Effector CD4-positive, alpha-beta T cell (primary cell): Measurements from ENCODE around the gene TTLL1.
"Not testable (repeated sequence)": the region's sequence is repeated elsewhere in the genome, so short reads cannot be mapped to it uniquely, and the experiment has no call there.

ENCODE experiments used
- DNase-seq: peaks from one replicate; pipeline ENCODE4 v3.0.0-alpha.2; 2020

The TTLL1 gene

DNA sequence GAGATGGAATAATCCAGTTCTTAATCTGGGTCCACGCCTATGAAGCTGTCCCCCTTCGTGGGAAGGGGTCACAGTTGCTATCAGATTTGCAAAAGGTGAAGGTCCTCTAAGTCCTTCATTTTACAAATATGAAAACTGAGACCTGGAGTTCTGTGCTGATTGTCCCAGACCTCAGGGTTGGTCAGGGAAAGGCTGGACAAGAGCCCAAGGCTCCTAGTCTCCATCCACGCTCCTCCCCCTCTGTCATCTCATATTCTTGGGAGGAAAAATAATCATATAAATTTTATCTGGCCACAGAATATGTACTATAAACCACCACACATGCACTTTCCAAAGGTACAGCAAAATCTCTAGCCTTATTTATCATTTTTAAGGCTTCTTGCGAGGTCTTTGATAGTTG, 79.7 kb downstream of the TTLL1 start:
- DNase-seq = no peak

DNA sequence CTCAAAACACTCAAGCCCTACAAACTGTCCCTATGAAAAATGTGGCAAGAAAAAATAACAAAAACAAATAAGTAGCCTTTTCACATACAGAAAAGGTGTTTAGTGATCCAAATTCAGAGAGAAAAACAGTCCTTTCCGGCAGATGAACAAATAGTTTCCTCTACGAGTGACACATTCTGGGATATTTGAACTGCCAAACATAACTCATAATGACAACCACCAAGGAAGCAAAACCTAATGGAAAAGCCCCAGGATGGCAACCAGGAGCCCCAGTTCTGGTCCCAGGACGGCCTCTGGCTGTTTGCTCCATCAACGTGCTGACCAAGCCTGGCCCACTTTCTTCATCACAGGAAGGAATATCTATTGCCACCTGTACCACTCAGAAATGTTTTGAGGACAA, 80.3 kb downstream of the TTLL1 start:
- no peak for DNase-seq

DNA sequence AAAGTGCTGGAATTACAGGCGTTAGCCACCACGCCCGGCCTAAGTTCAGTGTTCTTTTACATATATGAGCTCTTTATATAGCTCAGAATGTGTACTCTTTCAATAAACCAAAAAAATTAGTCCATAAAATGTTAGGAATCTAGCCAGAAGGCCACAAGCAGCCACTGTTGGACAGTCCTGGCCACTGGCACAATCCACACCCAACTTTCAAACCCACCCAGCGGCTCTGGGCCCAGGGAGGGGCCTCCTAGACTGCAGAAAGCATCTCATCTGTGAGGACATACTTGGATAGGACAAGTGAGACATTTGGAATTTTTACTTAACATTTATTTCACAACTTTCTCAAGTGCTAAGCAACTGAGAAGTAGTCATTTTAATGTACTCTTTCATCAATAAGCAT, 80.7 kb downstream of the TTLL1 start:
- DNase-seq = no peak

DNA sequence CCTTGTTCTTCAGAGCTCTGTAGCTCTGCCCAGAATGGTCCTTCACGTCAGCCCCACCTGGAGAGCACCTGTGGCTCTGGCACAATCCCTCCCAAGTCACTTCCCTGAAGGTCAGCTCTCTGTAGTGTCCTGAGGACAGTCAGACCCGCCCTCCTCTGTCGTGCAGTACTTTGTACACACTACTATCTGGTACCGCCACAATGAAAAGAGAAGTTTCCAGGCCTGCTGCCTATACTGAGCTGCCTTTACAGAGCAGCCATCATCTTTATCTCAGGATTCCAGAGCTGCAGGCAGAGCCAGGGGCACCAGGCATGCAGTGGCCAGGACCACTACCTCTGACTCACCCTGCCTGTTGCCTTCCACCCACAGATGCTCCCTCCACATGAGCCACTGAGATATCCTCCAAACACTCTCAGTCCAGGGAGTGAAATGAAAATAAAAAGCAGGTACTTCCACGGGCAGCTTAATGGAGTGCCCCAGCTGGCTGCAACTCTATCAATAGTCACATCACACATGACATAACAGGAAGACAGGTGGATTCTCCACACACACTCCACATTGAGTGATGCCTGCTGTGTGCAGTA, 81.6 kb downstream of the TTLL1 start:
- no peak for DNase-seq

DNA sequence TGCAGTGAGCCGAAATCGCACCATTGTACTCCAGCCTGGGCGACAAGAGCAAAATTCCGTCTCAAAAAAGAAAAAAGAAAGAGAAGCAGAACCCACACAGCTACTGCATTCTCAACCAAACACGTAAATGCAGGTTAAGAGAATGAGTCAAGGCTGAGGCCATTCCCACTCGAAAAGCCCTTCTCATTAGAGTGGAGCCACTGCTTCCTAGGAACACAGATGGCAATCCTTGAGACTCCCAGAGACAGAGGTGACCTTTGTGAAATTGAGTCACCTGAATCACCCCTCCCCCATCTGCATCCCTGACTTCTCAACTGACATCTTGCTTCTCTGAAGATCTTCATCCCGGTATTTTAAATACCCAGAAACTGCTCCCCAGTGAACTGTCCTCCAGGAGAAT, 82.4 kb downstream of the TTLL1 start:
- no peak for DNase-seq

DNA sequence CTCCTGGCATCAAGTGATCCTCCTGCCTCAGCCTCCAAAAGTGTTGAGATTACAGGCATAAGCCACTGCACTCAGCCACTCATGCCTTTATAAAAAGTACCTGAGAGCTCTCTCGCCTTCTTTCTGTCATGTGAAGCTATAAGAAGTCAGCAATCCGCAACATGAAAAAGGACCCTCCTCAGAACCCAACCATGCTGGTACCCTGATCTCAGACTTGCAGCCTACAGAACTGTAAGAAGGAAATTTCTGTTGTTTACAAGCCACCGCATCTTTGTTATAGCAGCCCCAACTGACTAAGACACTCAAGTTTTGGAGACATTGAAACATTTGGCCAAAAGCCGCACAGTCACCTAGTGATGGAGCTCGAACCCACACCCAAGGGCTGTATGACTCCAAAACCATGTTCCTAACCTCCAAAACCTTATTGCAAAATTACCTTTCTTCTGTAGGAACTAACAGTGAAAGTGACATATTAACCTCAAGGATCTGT, 83.1 kb downstream of the TTLL1 start:
- DNase-seq = no peak

DNA sequence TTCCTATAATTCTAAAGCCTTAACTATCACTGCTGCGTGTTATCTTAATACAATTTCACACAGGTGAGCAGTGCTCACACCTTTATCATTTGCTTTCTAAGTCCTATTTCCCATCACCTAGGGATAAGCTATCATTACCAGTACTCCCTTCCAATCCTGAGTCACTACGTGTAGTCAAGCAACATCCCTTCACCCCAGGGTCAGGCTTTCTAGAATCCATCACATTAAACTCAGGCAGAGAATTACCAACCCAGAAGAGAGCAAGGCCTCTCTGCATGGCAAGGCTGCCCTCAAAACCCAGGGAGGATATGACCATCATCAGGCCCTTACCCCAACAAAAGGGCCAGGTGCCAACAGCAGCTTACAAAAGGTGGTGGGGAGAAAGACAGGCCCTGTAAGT, 84.1 kb downstream of the TTLL1 start:
- DNase-seq = no peak

DNA sequence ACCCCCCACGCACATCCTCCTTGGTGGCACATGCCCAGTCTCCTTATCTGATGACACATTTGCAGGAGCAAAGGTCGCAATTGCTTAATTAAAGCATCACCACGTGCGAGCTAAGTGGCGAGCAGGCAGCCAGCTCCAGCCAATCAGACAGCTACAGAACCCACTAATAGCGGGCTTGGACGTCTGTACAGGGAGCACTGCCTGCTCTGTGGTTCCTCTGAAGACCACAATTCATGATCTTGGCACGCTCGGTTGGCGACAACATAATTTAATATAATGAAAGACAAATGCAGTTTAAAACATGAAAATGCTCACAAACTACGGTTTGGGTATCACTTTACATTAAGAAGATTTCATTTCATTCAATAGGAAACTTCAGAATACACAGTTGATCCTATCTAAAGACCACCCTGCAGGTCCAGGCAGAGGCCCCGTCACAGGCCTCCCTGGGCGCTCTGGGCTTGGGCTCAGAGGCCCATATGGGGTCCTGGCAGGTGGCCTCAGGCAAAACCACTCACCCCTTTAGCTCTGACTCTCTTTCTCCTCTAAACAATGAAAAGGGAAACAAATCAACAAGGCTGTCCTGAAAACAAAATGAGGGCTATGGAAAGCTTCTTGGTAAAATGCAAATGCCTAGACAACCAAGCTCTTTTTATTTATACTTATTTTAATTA, 84.7 kb downstream of the TTLL1 start:
- DNase-seq = no peak

DNA sequence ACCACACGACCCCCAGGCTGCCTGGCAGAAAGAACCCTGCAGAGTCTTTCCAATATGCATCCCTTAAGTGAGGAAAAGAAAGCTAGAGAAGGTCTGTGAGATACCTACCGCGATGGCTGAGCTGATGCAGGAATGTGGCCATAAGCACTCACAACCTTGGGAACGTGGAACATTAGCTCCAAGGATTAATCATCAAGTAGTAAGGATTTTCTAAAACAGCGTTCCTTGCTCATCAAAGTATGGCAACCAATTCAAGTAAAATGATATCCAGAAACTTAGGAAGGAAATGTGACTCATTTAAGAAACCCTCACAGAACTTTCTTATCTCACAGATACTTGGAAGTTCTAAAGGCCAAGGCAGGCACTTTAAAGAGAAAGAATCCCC, 87.0 kb downstream of the TTLL1 start:
- DNase-seq = no peak

DNA sequence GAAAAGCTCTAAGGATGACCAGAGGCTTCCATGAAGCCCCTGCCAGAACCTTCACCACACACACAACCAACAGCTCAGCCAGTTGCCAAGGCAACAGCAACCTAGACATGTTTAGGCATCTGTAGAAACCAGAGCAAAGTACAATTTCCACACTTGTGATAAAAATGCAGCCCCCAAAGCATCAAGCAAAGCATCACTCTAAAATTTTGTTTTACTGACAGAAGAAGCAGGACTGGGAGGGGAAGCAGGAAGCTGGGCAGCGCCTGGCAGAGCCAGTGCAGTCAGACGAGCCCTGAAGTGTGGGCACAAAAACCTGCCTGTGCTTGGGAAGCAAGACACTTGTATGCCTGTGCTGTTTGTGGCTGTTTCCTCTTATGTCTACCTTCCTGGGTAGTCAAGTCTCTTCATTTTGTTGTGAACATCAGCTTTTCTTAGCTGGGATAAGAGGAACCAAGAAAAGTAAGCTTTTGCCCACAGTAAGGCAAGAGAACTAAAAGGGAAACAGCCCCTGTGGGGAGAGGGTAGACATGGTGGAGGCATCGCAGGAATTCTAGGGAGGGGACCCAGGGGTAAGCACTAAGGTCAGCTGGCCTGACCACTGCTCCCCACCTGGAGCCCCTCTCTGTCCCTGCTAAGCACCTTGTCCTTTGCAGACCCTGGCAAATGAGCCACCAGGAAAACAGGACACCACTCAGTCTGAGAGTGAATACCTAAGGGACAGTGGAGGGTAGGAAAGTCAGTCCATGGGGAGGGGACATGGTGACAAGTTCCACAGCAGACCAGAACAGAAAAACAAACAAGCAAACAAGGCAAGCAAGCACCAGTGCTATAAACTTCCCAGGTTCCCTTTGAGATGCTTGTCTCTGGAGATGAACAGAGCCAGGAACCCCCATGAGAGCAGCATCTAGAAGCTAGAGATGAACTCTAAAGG, 87.7 kb downstream of the TTLL1 start:
- DNase-seq = no peak

DNA sequence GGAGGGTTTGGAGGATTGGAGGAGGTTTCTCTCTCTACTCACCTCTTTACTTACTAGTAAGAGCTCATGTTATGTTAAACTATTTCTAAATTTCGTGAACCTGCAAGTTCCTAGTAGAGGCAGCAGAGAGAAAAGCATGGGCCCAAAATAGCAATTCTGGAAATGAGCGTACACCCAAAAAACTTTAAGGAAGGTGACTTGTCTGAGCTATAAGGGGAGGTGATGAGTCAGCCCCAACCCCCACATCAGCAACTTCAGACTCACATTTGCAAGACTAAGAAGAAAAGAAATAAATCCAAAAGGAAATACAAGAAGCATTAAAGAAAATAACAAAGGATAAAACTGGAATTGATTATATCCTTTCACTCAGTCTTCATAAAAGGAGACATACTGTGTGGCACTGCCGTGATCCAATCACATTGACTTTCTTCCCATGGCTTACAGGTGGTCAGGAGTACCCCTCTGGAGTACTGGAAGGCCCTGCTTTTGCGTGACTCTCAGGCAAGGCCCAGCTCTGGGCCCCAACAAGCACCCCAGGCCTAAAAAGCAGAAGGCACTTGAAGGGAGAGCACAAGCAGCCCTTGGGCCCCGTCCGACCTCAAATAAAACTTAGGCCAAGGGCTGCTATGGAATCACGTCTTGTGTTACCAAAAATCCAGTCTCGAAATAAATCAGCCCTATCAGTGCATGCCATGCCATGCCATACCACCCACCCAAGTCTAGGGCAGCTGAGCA, 88.6 kb downstream of the TTLL1 start:
- no peak for DNase-seq

DNA sequence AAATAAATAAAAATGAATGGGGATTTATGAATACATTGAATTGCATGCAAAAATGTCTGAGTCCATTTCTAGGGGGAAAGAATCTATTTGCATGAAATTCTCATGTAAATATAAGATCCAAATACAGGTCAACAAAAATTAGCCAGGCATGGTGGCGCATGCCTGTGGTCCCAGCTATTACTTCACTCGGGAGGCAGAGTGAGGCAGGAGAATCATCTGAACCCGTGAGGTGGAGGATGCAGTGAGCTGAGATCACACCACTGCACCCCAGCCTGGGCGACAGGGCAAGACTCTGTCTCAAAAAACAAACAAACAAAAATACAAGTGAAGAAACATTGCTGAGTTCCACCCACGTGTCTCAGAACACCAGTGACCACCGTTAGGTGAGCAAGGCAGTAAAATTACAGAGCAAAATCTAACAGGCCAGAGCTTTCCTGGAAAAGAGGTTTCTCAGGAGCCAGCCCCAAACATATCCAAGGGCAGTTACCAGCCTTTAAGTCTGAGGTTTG, 91.6 kb downstream of the TTLL1 start:
- no peak for DNase-seq

DNA sequence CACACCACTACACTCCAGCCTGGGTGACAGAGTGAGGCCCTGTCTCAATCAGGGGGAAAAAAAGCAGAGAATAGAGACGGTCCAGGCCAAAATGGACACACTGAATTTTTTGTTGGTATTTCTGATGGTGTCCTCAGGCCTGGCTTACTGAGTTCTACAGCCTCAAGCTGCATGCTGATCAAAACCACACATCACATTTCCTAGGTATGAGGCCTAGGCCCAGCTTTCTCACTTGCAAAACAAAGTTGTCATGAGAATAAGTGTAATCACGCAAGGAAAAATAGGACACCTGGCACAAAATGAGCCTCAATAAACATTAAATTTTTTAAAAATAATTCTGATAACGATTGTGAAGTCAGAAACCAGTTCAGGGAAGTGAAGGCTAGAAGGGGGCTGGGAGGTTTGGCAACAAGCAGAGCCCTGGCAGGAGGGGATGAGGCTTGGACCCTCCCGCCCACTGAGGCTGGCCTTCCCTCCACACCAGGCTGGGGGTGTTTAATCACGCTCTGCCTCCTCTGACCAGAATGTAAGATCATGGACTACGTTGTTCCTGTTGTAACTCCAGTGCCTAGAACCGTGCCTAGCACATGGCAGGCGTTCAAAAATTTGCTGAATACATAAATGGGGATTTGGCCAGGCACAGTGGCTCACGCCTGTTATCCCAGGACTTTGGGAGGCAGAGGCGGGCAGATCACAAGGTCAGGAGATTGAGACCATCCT, 92.4 kb downstream of the TTLL1 start:
- no peak for DNase-seq

DNA sequence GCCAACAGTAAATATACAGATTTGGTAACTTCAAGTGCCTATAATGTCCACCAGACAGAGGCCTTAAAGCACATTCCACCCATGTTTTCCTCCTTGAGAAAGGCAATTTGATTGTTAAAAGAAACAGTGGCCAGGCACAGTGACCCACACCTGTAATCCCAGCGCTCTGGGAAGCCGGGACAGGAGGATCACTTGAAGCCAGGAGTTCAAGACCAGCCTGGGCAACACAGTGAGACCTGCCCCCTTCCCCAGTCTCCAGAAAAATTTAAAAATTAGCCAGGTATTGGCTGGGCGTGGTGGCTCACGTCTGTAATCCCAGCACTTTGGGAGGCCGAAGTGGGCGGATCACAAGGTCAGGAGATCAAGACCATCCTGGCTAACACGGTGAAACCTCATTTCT, 93.5 kb downstream of the TTLL1 start:
- not testable (repeated sequence) for DNase-seq

DNA sequence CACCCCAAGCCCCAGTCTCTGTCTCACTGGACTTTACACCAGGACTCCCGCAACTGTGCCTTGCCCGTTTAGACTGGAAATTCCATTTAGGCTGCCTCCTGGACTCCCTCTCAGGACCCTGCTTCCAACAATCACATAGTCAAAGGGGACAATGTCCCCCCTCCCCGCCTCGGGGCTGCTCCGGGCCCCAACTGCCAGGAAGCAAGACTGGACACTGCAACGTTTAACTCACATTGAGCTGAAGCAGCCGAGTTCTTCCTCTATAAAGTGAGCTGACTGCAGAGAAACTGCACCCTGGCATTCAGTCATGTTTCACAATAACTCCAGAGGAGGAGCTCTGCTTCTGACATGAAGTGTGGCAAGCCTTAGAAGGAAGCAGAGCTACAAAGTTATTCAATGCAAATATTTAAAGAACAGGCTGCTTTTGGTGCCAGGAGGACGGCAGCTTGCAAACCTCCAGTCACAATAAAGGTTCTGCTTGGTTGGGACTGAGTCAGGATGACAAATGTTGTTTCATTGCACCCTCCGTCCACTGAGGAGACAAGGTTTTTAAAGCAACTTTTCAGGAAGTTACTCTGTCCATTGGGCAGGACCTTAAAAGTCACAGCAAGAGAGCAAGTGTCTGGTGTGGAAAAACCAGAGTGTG, 94.2 kb downstream of the TTLL1 start:
- no peak for DNase-seq

DNA sequence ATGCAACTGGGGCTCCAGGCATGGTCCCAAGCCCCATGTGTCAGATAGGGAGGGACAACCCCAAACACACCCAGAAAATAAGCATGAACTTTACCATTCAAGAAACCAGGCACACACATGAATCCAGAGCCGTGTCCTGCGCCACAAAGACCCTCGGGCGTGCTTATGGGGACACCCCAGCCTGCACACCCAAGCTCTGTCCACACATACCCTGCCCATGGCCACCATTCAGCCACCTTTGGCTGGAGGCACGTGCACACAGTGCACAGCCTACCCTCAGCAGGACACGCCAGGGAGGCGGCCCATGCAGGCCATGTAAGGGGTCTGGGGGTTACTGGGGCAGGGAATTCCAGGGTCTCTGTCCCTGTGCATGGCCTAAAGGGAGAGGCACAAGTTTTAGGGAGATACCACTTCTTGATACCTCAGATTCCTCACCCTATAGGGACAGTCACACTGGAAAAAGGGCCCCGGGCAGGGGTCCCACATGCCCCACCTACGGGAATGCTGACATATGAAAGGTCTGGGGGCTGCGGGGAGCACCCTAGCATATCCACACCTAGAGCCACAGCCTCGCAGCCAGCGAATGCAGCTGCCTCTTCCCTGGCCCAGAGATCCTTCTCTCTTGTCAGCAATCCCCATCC, 94.8 kb downstream of the TTLL1 start:
- no peak for DNase-seq

DNA sequence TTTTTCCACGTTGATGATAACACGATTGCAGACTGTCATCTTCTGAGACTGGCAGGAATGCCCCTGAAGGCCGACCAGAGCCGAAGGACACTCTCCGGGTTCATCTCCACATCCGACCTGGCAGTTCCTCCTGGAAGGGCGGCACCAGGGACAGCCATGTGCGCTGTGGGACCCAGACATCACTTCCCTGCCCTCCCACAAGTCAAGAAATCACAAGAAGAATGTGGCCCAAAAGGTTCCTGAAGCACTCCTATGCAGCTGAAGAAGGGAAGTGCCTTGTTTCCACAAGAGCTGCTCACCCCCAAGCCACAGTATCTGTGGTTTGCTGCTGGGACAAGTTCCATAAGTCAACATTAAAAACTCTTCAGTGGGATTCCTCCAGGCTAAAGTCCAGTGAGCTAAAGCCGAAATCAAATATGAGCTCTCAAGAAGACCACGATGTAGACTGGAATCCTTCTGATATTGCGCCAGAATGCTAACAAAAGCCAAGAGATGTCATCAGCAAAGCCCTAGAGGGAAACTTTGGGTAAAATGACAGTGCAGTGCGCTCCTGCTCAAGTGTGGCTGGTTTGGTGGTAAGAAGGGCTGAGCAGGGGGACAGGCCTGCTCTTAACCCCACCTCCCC, 95.4 kb downstream of the TTLL1 start:
- DNase-seq = no peak

DNA sequence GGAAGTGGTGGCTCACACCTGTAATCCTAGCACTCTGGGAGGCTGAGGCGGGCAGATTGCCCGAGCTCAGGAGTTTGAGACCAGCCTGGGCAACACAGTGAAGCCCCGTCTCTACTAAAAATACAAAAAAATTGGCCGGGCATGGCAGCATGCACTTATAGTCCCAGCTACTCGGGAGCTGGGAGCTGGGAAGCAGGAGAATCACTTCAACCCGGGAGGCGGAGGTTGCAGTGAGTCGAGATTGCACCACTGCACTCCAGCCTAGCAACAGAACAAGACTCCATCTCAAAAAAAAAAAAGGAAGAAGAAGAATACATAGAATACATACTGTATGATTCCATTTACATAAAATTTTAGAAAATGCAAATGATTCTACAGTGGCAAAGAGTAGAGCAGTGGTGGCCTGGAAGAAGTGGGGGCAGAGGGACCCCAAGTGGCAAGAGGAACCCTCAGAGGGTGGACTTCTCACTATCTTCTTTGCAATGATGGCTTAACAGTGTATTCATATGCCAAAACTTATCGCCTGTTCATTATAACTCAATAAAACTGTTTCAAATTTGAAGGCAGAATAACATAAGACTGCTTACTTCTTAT, 96.2 kb downstream of the TTLL1 start:
- DNase-seq = no peak

DNA sequence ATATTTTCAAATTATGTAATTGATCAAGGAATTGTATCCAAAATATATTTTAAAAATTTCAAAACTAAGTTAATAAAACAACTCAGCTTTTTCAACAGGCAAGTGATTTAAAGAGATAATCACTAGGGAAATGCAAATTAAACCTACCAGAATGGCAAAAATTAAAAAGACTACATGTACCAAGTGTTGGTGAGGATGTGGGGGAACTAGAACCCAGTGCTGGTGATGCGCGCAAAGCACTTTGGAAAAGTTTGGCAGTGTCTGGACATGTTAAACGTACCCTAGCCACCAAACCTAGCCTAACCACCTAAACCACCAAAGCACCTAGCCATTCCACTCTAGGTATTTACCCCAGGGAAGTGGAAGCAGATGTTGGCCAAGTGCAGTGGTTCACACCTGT, 97.1 kb downstream of the TTLL1 start:
- no peak for DNase-seq

DNA sequence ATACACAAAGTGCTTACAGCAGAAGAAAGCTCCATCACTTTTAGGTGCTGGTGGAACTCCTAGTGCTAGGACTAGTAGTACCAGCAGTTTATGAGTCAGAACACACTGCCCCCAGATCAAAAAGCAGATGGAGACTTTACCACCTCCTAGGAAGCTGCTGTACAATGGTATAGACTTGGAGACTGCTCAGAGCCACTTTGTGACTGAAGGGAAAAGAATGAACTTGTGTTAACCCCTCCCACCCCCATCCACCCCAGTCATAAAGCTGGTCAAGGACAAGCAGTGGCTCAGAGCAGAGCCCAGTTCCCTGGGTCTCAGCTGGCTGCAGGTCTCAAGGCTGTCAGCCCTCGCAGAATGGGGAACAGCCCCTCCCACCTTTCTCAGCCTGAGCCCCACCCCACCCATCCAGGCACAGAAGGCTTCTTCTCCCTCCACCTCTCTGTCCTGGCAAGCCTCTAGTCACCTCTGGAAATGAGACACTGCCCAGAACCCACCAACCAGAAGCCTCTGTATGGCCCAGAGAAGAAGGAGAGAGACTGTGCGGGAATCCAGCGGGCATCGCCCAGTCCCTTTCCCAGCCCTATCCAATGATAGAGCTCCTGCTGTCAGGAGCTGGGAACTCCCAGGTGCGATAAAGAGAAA, 98.1 kb downstream of the TTLL1 start:
- no peak for DNase-seq
